GM21423 (cell line): Measurements from ENCODE around the gene MAD1L1.

Experiments
- ATAC-seq: cut with Tn5 transposase; IDR thresholded peaks from one replicate; pipeline ENCODE4 v1.9.1; 2021; ENCODE audit warnings: mild to moderate bottlenecking, moderate library complexity; ENCODE audit not compliant: unreplicated experiment

MAD1L1 gene

DNA sequence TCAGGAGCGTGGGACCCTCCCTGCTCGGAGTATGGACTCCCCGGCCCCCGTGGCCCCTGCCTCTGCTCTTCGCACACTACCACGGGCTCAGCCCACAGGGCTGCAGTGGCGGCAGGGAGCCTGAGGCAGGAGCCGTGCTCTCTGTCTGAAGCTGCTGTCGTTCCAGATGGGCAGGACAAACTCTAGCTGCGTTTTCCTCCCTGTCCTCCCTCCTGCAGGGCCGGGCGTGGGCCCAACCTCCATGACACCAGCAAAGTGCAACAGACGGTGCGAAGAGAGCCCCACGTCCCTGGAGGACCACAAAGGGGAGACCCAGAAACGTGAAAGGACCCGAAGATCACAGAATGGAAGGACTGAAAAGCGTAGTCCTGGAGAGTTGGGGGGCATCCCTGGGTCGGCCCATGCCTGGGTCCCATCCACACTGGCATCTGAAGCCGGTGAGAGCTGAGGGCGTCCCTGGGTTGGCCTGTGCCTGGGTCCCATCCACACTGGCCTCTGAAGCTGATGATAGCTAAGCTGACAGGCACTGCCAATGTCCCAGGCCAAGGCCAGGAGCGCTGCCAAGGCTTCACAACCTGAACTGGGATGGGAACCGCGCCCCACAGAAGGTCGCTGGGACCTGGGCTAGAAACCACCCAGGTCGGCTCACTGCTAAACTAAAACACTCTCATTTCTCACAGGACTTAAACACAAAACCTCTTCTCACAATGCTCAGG is 267.0 kb downstream of the MAD1L1 start:
- ATAC-seq = no peak

DNA sequence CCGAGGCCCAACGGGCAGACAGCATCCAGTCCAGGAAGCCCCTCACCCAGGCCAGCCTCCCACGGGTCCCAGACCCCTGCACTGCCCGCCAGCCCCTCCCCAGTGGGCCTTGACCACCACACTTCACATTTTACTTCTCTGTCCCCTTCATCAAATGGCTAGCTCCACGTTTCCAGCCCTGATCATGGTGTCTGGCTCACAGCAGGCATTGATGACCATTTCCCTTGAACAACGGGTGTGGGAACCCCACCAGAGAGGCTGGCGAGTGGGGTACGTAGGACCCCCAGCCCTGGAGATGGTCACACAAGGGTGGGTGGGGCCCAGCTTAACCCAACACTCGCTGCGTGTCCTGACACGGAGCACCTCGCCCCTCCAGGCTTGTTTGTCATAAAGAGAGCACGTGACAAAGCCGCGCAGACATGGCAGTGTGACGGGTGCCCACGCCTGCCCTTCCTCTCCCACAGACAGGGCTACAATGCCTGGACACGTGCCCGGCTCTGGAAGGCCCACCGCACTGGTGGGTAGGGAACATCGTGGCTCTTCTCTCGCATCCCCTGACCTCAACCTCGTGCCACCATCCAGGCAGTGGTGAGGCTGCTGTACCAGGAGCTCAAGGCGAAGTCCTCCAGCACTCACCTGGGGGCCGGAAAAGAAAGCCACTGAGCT is 267.7 kb downstream of the MAD1L1 start:
- ATAC-seq = no peak

GRCh38 chr7:1964211-1964912 is 268.4 kb downstream of the MAD1L1 start:
- ATAC-seq = no peak

DNA sequence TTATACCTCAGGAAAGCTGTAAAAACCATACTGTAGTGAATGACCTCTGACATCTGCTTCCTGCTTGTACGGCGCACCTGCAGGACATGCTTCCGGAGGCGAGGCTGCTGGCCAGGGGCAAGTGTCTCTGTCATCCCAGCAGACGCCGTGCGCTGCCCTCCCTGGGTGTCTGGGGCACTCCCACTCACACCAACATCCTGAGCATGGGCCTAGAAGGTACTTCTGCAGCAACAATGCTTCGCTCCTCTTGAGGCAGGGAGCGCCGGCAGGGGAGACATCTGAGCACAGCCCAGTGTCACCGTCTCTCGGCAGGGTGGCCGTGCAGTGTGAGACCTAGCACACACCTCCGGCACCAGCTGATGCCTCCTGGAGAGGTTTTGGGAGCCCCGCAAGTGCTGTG is 269.2 kb downstream of the MAD1L1 start:
- ATAC-seq = no peak

DNA sequence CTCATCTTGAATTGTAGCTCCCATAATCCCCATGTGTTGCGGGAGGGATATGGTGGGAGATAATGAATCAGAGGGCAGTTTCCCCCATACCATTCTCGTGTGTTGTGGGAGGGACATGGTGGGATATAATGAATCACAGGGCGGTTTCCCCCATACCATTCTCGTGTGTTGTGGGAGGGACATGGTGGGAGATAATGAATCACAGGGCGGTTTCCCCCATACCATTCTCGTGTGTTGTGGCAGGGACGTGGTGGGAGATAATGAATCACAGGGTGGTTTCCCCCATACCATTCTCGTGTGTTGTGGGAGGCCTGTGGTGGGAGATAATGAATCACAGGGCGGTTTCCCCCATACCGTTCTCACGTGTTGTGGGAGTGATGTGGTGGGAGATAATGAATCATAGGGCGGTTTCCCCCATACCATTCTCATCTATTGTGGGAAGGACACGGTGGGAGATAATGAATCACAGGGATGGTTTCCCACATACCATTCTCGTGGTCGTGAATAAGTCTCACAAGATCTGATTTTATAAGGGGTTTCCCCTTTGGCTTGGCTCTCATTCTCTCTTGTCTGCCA is 271.0 kb downstream of the MAD1L1 start:
- no peak for ATAC-seq

- no peak for ATAC-seq
These were observed 273.4 kb downstream of the MAD1L1 start for GRCh38 chr7:1959305-1959704.

DNA sequence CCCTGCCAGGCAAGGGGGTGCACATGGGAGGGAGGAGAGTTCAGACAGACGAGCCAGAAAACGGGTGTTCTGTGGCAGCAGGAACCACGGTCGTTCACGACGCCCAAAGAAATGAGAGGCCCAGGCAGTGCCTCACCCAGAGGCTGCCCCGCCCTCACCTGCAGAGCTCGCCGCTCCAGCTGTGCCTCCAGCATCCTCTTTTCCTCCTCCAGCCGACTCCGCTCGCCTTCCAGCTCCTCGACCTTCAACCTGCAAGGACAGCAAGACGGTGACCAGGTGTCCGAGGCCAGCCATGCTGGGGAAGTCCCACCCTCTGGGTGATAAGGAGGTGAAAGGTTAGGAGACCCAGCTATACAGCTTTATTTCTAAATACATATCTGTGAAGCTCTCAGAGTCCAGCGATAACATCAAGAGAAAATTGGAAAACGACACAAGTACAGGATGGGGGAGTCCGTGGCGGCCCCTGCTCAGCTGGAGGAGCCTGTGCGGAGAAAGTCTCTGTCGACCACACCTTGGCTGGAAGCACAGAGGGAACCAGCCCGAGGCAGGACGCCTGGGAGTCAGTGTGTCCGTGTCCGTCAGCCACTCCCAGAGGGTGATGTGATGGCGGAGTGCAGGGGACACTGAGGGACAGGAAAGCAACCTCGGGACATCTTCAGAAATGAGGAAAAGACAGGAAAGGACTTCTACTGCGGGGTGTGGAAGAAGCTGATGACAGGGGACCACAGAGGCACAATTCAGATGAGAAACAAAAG is 275.1 kb downstream of the MAD1L1 start:
- ATAC-seq = no peak

DNA sequence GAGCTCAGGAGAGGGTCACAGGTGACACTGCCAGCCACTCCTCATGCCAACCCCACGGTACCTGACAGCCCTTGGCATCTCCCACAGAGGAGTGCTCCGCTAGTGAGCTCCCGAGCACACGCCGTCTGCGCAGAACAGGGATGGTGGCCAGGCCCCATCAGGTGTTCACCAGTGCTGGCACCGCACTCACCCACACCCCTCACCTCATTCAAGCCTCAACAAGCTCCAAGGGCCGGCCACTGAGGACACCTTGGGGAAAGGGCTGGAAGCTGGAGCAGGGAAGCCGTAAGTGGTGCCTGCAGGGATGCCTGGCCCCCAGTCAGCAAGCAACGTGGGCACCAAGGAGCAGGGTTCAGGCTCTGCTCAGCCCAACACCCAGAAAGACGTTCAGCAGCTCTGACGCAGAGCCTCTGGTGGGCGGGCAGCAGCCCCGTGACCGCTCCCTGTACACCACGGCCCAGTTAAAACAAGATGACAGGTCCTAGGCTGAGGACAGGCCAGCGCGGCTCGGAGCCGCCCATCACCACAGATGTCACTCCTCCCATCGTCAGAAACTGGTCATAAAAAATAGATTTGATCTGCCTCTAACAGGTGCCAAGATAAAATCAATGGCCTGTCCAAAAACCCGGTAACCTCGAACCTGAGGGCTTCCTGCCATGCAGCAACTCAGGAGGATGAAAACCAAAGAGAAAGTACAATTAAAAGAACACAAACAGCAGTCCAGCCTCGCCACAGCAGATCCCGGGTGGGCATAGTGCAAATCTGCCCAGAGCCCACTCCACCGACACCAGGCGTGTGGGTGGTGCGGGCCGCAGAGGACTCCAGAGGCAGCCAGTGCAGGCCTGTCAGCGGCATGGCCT is 275.9 kb downstream of the MAD1L1 start:
- no peak for ATAC-seq

- no peak for ATAC-seq
These were observed 276.6 kb downstream of the MAD1L1 start for GRCh38 chr7:1956141-1956540.

DNA sequence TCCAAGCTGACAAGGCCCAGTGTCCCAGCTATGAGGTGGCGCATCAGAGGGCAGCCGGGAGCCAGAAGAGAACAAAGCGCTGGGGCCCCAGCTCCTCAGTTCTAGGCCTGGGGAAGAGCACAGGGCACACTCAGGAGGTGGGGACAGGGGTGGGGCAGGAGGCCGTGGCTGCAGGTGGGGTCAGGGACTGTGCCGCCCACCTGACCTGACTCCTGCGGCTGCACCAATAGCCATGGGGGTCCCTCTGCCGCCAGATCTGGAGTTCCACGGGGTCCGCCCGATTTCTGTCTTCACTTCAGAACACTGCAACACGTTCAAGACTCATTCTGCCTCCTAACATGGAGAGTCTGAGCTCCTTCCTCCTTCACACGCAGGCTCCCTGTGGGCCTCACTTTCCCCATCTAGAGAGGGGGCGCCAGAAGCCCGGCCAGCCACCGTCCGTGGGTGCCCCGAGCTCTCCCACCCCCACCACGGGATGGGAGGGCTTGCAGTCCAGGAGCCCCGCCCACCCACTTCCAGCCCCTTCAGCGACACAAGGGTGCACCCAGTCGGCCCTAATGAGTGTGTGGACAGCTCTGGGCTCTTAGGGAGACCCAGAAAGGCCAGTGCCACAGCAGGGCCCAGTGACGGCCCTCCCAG is 278.3 kb downstream of the MAD1L1 start:
- ATAC-seq = no peak

- ATAC-seq = no peak
These were observed 279.2 kb downstream of the MAD1L1 start for GRCh38 chr7:1953199-1954190.

DNA sequence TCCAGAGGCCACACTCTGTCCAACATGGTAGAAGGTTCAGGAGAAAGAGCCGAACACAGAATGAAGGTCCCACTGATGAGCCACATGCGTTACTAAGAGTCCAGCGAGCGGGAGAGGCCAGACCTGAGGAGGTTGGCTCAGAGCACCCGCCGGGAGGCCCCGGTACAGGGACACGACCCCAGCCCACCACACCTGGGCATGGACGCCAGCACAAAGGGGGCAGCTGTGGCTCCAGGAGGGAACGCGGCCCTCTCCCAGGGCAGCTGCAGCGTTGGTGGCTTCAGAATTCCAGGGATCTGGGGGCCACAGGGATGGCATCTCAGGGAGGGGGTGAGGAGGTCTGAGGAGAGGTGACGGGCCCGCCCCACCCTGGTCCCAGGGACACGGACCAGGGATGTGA is 280.0 kb downstream of the MAD1L1 start:
- ATAC-seq = no peak

DNA sequence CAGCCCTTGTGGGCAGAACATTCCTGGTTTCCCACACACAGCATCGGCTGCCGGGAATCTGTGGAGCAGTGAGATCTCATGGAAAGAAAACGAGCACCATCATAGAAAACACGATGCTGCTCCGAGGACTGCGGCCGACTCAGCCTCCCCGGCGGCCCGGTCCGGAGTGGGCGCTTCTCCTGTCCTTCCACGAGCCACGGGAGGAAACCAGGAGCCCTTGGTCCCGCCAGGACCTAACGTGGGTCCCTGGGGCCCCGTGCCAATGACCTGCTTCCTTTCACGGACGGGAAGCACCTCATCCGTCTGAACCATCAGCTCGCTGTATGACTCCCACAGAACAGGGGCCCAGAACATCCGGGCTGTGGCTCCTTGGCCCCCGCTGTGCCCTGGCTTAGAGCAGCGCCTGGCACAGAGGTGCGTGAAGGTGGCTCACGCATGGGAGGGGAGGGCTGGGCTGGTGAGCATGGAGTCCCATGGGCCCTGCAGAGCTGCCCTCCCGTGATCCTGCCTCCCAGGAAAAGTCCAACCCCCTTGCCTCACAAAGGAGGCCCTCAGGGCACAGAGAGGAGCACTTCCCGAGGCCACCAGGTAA is 280.5 kb downstream of the MAD1L1 start:
- ATAC-seq = no peak

DNA sequence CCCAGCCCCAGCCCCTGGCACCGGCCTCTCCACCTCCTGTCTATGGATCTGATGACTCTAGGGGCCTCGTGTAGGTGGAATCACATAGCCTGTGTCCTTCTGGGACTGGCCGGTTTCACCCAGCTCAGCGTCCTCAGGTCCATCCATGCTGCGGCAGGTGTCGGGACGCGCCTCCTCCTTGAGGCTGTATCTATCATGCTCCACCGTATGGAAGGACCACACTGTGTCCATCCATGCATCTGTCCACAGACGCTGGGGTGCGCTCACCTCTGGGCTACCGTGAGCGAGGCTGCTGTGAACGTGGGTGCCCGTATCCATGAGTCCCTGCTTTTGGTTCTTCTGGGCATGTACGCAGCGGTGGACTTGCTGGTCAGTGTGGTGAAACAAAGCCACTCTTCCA is 281.1 kb downstream of the MAD1L1 start:
- ATAC-seq = no peak

DNA sequence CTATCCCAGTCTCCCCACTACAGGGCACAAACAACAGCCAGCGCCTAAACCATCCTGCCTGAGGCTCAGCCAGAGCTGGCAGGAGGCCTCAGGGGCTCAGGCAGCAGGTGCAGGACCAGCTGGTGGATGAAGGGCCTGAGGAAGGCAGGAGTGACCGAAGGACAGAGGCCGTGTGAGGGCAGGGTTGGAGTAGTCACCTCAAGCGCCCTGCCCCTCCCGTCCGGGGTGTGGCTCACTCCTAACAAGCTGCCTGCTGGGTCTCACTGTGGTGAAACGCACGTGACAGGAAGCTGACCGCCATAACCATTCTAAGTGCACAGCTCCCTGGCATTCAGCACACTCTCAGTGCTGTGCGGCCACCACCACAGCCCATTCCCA is 281.6 kb downstream of the MAD1L1 start:
- no peak for ATAC-seq

DNA sequence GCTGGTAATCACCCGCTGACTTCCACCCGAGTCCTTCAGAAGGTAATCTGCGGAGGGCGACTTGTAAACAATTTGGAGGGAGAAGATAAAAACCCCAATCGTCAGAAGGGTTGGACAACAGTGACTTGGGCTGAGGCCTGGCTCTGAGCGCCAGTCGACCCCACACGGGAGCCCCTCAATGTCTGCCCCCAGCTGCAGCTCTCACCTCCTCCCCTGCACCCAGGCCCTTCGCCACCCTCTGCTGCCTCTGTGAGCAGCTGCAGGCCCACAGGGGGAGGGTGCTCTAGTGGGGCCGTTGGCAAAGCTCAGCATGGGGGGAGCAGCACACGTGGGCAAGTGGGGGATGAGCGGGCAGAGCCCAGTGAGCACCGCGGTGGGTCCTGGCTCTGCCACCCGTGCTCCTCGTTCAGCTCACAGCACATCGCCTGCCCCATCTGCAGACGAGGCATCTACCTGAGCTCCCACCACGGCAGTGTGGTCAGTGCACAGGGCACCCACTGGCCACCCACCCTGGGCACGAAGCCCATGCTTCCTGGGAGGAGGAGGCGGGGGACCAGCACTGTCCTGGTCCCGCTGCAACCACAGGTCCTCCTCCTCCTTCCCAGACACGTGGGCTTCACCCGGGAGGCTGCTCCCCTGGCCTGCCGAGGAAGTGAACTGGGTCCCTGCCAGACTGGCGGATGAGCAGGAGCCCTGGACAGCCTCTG is 282.1 kb downstream of the MAD1L1 start:
- no peak for ATAC-seq

GRCh38 chr7:1950066-1950451 is 282.7 kb downstream of the MAD1L1 start:
- no peak for ATAC-seq

- ATAC-seq = no peak
These were observed 283.1 kb downstream of the MAD1L1 start for GRCh38 chr7:1949681-1950055.
